ENCODE results near the gene TRPM3.

- TF ChIP-seq CTCF (IDR thresholded peaks at IDR 0.05; ENCODE audit: low read depth, low read length) (no peak), EZH2phosphoT487 (IDR thresholded peaks at IDR 0.05; ENCODE audit: low read depth) (no peak)
Observed at GRCh38 chr9:70561111-70561510, 560.3 kb downstream of the TRPM3 start.

Data from OCI-LY3 (cell line).